Astrocyte (in vitro differentiated cells and primary cell): Measurements from ENCODE around the gene SYNGR2. TPM values are rescaled to one million over a fixed set of nuclear protein-coding genes. Genes with fewer than 3 reads are reported as not detected.

Experiments used
- DNase-seq: peaks from one replicate; pipeline ENCODE4 v3.0.0-alpha.2; 2010; ENCODE audit warnings: low read depth
- FAIRE-seq: peaks from 2 replicates; lab custom pipeline; 2011; peaks lifted over from hg19 to GRCh38; lab: Jason Lieb, UNC
- H2AFZ ChIP-seq: 2 replicates; pipeline ENCODE4 v1.6.0; 2012; ENCODE audit warnings: low read depth, low read length, inconsistent platforms
- H3K27ac ChIP-seq: 2 replicates; pipeline ENCODE4 v1.5.1; 2011; ENCODE audit warnings: low read depth, low read length, inconsistent platforms
- H3K27me3 ChIP-seq: 2 replicates; pipeline ENCODE4 v1.6.0; 2011; ENCODE audit warnings: low read length, inconsistent platforms; ENCODE audit not compliant: insufficient read depth
- H3K36me3 ChIP-seq: 2 replicates; pipeline ENCODE4 v1.5.1; 2011; ENCODE audit warnings: low read length, inconsistent platforms; ENCODE audit not compliant: insufficient read depth
- H3K4me1 ChIP-seq: 2 replicates; pipeline ENCODE4 v1.5.1; 2011; ENCODE audit warnings: low read length, inconsistent platforms; ENCODE audit not compliant: insufficient read depth
- H3K4me2 ChIP-seq: 2 replicates; pipeline ENCODE4 v1.6.0; 2012; ENCODE audit warnings: low read length, inconsistent platforms
- H3K4me3 ChIP-seq: 2 replicates; pipeline ENCODE4 v1.5.1; 2011; ENCODE audit warnings: low read depth, mild to moderate bottlenecking, low read length, inconsistent platforms; ENCODE audit not compliant: insufficient read depth
- H3K79me2 ChIP-seq: 2 replicates; pipeline ENCODE4 v1.6.0; 2012; ENCODE audit warnings: mild to moderate bottlenecking, low read length, inconsistent platforms; ENCODE audit not compliant: insufficient read depth
- H3K9ac ChIP-seq: 2 replicates; pipeline ENCODE4 v1.6.0; 2012; ENCODE audit warnings: mild to moderate bottlenecking, low read length, inconsistent platforms
- H3K9me3 ChIP-seq: 2 replicates; pipeline ENCODE4 v1.5.1; 2012; ENCODE audit warnings: low read depth, mild to moderate bottlenecking, low read length, inconsistent platforms; ENCODE audit not compliant: insufficient read depth
- H4K20me1 ChIP-seq: 2 replicates; pipeline ENCODE4 v1.6.0; 2012; ENCODE audit warnings: low read length, inconsistent platforms; ENCODE audit not compliant: insufficient read depth
- H3K27ac Mint-ChIP-seq: one replicate; pipeline ENCODE4 v1.8.0; 2021; ENCODE audit warnings: mild to moderate bottlenecking, mixed read lengths; ENCODE audit not compliant: unreplicated experiment
- H3K27me3 Mint-ChIP-seq: one replicate; pipeline ENCODE4 v1.8.0; 2021; ENCODE audit warnings: low read depth, mixed read lengths; ENCODE audit not compliant: unreplicated experiment
- H3K36me3 Mint-ChIP-seq: one replicate; pipeline ENCODE4 v1.8.0; 2021; ENCODE audit warnings: low read depth, mixed read lengths; ENCODE audit not compliant: unreplicated experiment
- H3K4me1 Mint-ChIP-seq: one replicate; pipeline ENCODE4 v1.8.0; 2021; ENCODE audit warnings: low read depth, mixed read lengths; ENCODE audit not compliant: unreplicated experiment
- H3K4me3 Mint-ChIP-seq: one replicate; pipeline ENCODE4 v1.8.0; 2021; ENCODE audit warnings: mild to moderate bottlenecking, moderate library complexity, mixed read lengths; ENCODE audit not compliant: unreplicated experiment
- H3K9me3 Mint-ChIP-seq: one replicate; pipeline ENCODE4 v1.8.0; 2021; ENCODE audit warnings: mild to moderate bottlenecking, mixed read lengths; ENCODE audit not compliant: unreplicated experiment
- CTCF ChIP-seq: IDR thresholded peaks from 2 replicates; pipeline ENCODE4 v1.5.1; 2011; ENCODE audit warnings: low read depth, mild to moderate bottlenecking, inconsistent platforms, low read length, moderate library complexity; ENCODE audit not compliant: insufficient read depth
- EZH2 ChIP-seq: IDR thresholded peaks from 2 replicates; pipeline ENCODE4 v1.6.1; 2012; ENCODE audit warnings: mild to moderate bottlenecking, low read length, inconsistent platforms; ENCODE audit not compliant: insufficient read depth
- total RNA-seq: library from RNA; stranded (reverse); gene quantifications from 2 replicates; pipeline ENCODE4 v1.2.1, GENCODE V29; 2021

The SYNGR2 gene
- total RNA-seq, 1 donor from 2014 or later: 82.2 TPM

GRCh38 chr17:78214016-78214705, 45.8 kb downstream of the SYNGR2 start, which contains the start of gene BIRC5:
TSS of gene BIRC5 (plus strand) at chr17:78214253. CDS start at chr17:78214317, 64 bp downstream.
- no peak within 1 kb of the TSS for H3K27ac Mint-ChIP-seq
- Histone ChIP-seq H3K4me3 (peak within 1 kb of the TSS; percentile 75), H3K9me3 (no peaks in the 10 kb centered on the region), H3K36me3 (no peaks in the 10 kb centered on the region), H4K20me1 (no peaks in the 10 kb centered on the region), H3K4me2 (peak within 1 kb of the TSS; percentile 94), H3K27me3 (no peaks in the 10 kb centered on the region), H2AFZ (peak within 1 kb of the TSS; percentile 95), H3K79me2 (peaks cover 34% of the 10 kb centered on the region), H3K27ac (peak within 1 kb of the TSS; percentile 84), H3K4me1 (peaks cover 6% of the 10 kb centered on the region), H3K9ac (peak within 1 kb of the TSS; percentile 90)
- H3K4me3 Mint-ChIP-seq: peak within 1 kb of the TSS; percentile 84
- H3K9me3 Mint-ChIP-seq: no peaks in the 10 kb centered on the region
- FAIRE-seq (no peak), DNase-seq (peak; percentile 55)
- no peaks in the 10 kb centered on the region for H3K27me3 Mint-ChIP-seq
- H3K4me1 Mint-ChIP-seq: peaks cover 6% of the 10 kb centered on the region
- TF ChIP-seq CTCF: no peak
- no peak for TF ChIP-seq EZH2
- no peaks in the 10 kb centered on the region for H3K36me3 Mint-ChIP-seq

- peak overlapping the region; percentile 84 for H3K27ac ChIP-seq
- no peaks in the 10 kb centered on the region for H3K36me3 ChIP-seq
- H4K20me1 ChIP-seq: no peaks in the 10 kb centered on the region
- FAIRE-seq (no peak), DNase-seq (no peak)
- H3K79me2 ChIP-seq: peaks cover 38% of the 10 kb centered on the region
- TF ChIP-seq CTCF: no peak
- TF ChIP-seq EZH2: no peak
- peak overlapping the region; percentile 95 for H2AFZ ChIP-seq
- peaks cover 6% of the 10 kb centered on the region for H3K4me1 ChIP-seq
- Mint-ChIP-seq H3K9me3 (no peaks in the 10 kb centered on the region), H3K4me3 (peak overlapping the region; percentile 84), H3K27me3 (no peaks in the 10 kb centered on the region), H3K27ac (no peak overlapping the region), H3K4me1 (peaks cover 6% of the 10 kb centered on the region), H3K36me3 (no peaks in the 10 kb centered on the region)
- H3K4me3 ChIP-seq: peak overlapping the region; percentile 75
- H3K9ac ChIP-seq: peak overlapping the region; percentile 90
- no peaks in the 10 kb centered on the region for H3K9me3 ChIP-seq
- peak overlapping the region; percentile 94 for H3K4me2 ChIP-seq
- no peaks in the 10 kb centered on the region for H3K27me3 ChIP-seq
Observed at GRCh38 chr17:78214706-78215061, 46.3 kb downstream of the SYNGR2 start.
